ENCODE results near the gene ID4.

Gene ID4

GRCh38 chr6:19836799-19837510 lies at the start of gene ID4:
TSS of gene ID4 (plus strand) at chr6:19837370. CDS start at chr6:19837755, 385 bp downstream.
- DNase-seq (ENCODE audit: extremely low read depth in 1 of 2, low read depth in 1 of 2): no peak

- no peak for DNase-seq (ENCODE audit: extremely low read depth in 1 of 2, low read depth in 1 of 2)
These were observed 48.5 kb upstream of the ID4 start for GRCh38 chr6:19788686-19789085.

- DNase-seq (ENCODE audit: extremely low read depth in 1 of 2, low read depth in 1 of 2): no peak
These were observed 47.9 kb upstream of the ID4 start for GRCh38 chr6:19789100-19789803.

- no peak for DNase-seq (ENCODE audit: extremely low read depth in 1 of 2, low read depth in 1 of 2)
These were observed 45.9 kb upstream of the ID4 start for GRCh38 chr6:19791267-19791666.

GRCh38 chr6:19795211-19795610 lies 42.0 kb upstream of the ID4 start:
- no peak for DNase-seq (ENCODE audit: extremely low read depth in 1 of 2, low read depth in 1 of 2)

GRCh38 chr6:19796452-19796851 lies 40.7 kb upstream of the ID4 start:
- no peak for DNase-seq (ENCODE audit: extremely low read depth in 1 of 2, low read depth in 1 of 2)

GRCh38 chr6:19798362-19798761 lies 38.8 kb upstream of the ID4 start:
- DNase-seq (ENCODE audit: extremely low read depth in 1 of 2, low read depth in 1 of 2): no peak

- DNase-seq (ENCODE audit: extremely low read depth in 1 of 2, low read depth in 1 of 2): no peak
These were observed 34.5 kb upstream of the ID4 start for GRCh38 chr6:19802656-19803055.

GRCh38 chr6:19803331-19804204 lies 33.6 kb upstream of the ID4 start:
- DNase-seq (ENCODE audit: extremely low read depth in 1 of 2, low read depth in 1 of 2): no peak

- DNase-seq (ENCODE audit: extremely low read depth in 1 of 2, low read depth in 1 of 2): no peak
These were observed 32.7 kb upstream of the ID4 start for GRCh38 chr6:19804205-19805128.

- DNase-seq (ENCODE audit: extremely low read depth in 1 of 2, low read depth in 1 of 2): no peak
These were observed 32.1 kb upstream of the ID4 start for GRCh38 chr6:19805129-19805481.

GRCh38 chr6:19806971-19807396 lies 30.2 kb upstream of the ID4 start:
- no peak for DNase-seq (ENCODE audit: extremely low read depth in 1 of 2, low read depth in 1 of 2)

- no peak for DNase-seq (ENCODE audit: extremely low read depth in 1 of 2, low read depth in 1 of 2)
These were observed 25.6 kb upstream of the ID4 start for GRCh38 chr6:19811397-19812079.

- no peak for DNase-seq (ENCODE audit: extremely low read depth in 1 of 2, low read depth in 1 of 2)
These were observed 24.6 kb upstream of the ID4 start for GRCh38 chr6:19812512-19813119.

GRCh38 chr6:19818805-19819204 lies 18.4 kb upstream of the ID4 start:
- no peak for DNase-seq (ENCODE audit: extremely low read depth in 1 of 2, low read depth in 1 of 2)

- DNase-seq (ENCODE audit: extremely low read depth in 1 of 2, low read depth in 1 of 2): no peak
These were observed 12.9 kb upstream of the ID4 start for GRCh38 chr6:19824058-19824807.

GRCh38 chr6:19827247-19827646 lies 9.9 kb upstream of the ID4 start:
- no peak for DNase-seq (ENCODE audit: extremely low read depth in 1 of 2, low read depth in 1 of 2)

- no peak for DNase-seq (ENCODE audit: extremely low read depth in 1 of 2, low read depth in 1 of 2)
These were observed 9.3 kb upstream of the ID4 start for GRCh38 chr6:19827903-19828302.

GRCh38 chr6:19830171-19830570 lies 7.0 kb upstream of the ID4 start:
- DNase-seq (ENCODE audit: extremely low read depth in 1 of 2, low read depth in 1 of 2): no peak
